Gastrocnemius medialis (tissue), 4 donors: ENCODE results near the gene CCDC85C.

Source experiments
- POLR2A ChIP-seq, 2 donors: fragments of 450-650 bp; IDR thresholded peaks; one replicate each; pipeline ENCODE4 v1.6.1; 2017; ENCODE audit warnings: antibody characterized with exemption in 2 of 2, mild to moderate bottlenecking in 2 of 2, moderate library complexity in 2 of 2
- TF ChIP-seq, protein P1 (sequence below), 5 experiments: fragments of 450-650 bp in 3 of 5; fragments of 200-600 bp in 2 of 5; sonication (generic) in 2 of 5; IDR thresholded peaks in 4 of 5; conservative IDR thresholded peaks in 1 of 5; 1 replicate in 4 of 5; 2 replicates in 1 of 5; pipeline ENCODE4 v1.5.1; 2016 to 2019; ENCODE audit warnings: antibody characterized with exemption in 5 of 5, mild to moderate bottlenecking in 3 of 5, moderate library complexity in 3 of 5

DNA sequence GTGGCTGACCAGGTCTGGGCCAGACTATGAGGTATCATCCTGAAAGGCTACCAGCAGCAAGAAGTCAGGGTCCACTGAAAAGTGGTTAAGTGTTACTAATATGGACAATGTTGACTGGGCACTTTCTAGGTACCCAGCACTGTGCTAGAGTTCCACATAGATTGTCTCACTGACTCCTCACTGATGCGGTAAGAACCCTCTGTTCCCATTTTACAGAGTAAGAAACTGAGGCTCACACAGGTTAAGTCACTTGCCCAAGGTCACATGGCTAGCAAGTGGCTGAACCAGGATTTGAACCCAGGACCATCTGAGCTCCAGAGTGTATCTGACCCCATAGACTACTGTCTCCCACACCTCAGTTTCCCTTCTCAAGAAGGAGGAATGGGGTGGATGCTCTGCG lies 4.6 kb upstream of the CCDC85C start:
- TF ChIP-seq, protein P1, sequence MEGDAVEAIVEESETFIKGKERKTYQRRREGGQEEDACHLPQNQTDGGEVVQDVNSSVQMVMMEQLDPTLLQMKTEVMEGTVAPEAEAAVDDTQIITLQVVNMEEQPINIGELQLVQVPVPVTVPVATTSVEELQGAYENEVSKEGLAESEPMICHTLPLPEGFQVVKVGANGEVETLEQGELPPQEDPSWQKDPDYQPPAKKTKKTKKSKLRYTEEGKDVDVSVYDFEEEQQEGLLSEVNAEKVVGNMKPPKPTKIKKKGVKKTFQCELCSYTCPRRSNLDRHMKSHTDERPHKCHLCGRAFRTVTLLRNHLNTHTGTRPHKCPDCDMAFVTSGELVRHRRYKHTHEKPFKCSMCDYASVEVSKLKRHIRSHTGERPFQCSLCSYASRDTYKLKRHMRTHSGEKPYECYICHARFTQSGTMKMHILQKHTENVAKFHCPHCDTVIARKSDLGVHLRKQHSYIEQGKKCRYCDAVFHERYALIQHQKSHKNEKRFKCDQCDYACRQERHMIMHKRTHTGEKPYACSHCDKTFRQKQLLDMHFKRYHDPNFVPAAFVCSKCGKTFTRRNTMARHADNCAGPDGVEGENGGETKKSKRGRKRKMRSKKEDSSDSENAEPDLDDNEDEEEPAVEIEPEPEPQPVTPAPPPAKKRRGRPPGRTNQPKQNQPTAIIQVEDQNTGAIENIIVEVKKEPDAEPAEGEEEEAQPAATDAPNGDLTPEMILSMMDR (IDR thresholded peaks at IDR 0.05 in 4 of 5, conservative IDR thresholded peaks at IDR 0.05 in 1 of 5) = no peak
- TF ChIP-seq POLR2A (IDR thresholded peaks at IDR 0.05) = no peak
